SK-N-MC (cell line): Measurements from ENCODE around the gene AP4S1.

Source experiments
- EZH2 ChIP-seq: fragments of 200-600 bp; sonication (generic); IDR thresholded peaks from one replicate; pipeline ENCODE4 v1.6.1; 2017; ENCODE audit warnings: antibody characterized with exemption
- POLR2AphosphoS5 ChIP-seq: IDR thresholded peaks from 2 replicates; pipeline ENCODE4 v1.6.1; 2012; ENCODE audit warnings: mild to moderate bottlenecking, low read depth, low read length, borderline replicate concordance

- TF ChIP-seq POLR2AphosphoS5 (no peak), EZH2 (no peak)
These were observed 2.4 kb downstream of the AP4S1 start for GRCh38 chr14:31027847-31028246.
